CD14-positive monocyte (primary cell): Measurements from ENCODE around the gene CMYA5. TPM values are rescaled to one million over a fixed set of nuclear protein-coding genes. Genes with fewer than 3 reads are reported as not detected.

ENCODE experiments used
- DNase-seq, 3 donors: peaks; one replicate each; pipeline ENCODE4 v3.0.0-alpha.2; 2011 to 2022
- H2AFZ ChIP-seq: 2 replicates; pipeline ENCODE4 v1.6.0; 2012; ENCODE audit warnings: mild to moderate bottlenecking, low read depth, low read length, inconsistent platforms; ENCODE audit not compliant: insufficient read depth, poor library complexity, severe bottlenecking
- H3K27ac ChIP-seq, 2 donors: 1 replicate in 1 of 2; 2 replicates in 1 of 2; pipeline ENCODE4 v1.5.1; 2012 to 2013; ENCODE audit warnings: low read length in 2 of 2, control low read depth in 1 of 2, inconsistent platforms in 1 of 2, low read depth in 1 of 2, mild to moderate bottlenecking in 1 of 2
- H3K27me3 ChIP-seq, 2 donors: one replicate each; pipeline versions ENCODE4 v1.6.0 to v1.6.1; 2011 to 2013; ENCODE audit warnings: low read length in 2 of 2; ENCODE audit not compliant: control insufficient read depth in 2 of 2, insufficient read depth in 2 of 2
- H3K36me3 ChIP-seq, 2 donors: replicated peaks in 1 of 2; 1 replicate in 1 of 2; 2 replicates in 1 of 2; pipeline versions ENCODE4 v1.5.1 to v1.6.1; 2012 to 2013; ENCODE audit warnings: low read length in 2 of 2, control low read depth in 1 of 2, inconsistent platforms in 1 of 2, mild to moderate bottlenecking in 1 of 2; ENCODE audit not compliant: insufficient read depth in 2 of 2, control insufficient read depth in 1 of 2
- H3K4me1 ChIP-seq, 2 donors: 1 replicate in 1 of 2; 2 replicates in 1 of 2; pipeline versions ENCODE4 v1.5.1 to v1.6.1; 2012 to 2013; ENCODE audit warnings: low read length in 2 of 2, control low read depth in 1 of 2, inconsistent platforms in 1 of 2, mild to moderate bottlenecking in 1 of 2, moderate library complexity in 1 of 2; ENCODE audit not compliant: insufficient read depth in 2 of 2, control insufficient read depth in 1 of 2
- H3K4me2 ChIP-seq: replicated peaks from 2 replicates; pipeline ENCODE3; 2012; ENCODE audit warnings: low read length, moderate library complexity, mild to moderate bottlenecking; ENCODE audit not compliant: poor library complexity, severe bottlenecking; ENCODE audit errors: extremely low read depth
- H3K4me3 ChIP-seq, 3 experiments: fragments of 200-600 bp in 1 of 3; sonication (generic) in 1 of 3; replicated peaks in 1 of 3; 1 replicate in 2 of 3; 2 replicates in 1 of 3; pipeline ENCODE4 v1.5.1; 2011 to 2013; ENCODE audit warnings: low read length in 3 of 3, mild to moderate bottlenecking in 3 of 3, control low read depth in 2 of 3, low read depth in 2 of 3, inconsistent platforms in 1 of 3, moderate library complexity in 1 of 3
- H3K79me2 ChIP-seq: 2 replicates; pipeline ENCODE4 v1.6.0; 2012; ENCODE audit warnings: mild to moderate bottlenecking, control low read depth, inconsistent platforms, low read length, moderate library complexity; ENCODE audit not compliant: insufficient read depth
- H3K9ac ChIP-seq: 2 replicates; pipeline ENCODE4 v1.6.0; 2017; ENCODE audit warnings: low read length, mild to moderate bottlenecking; ENCODE audit not compliant: insufficient read depth, poor library complexity, severe bottlenecking
- H3K9me3 ChIP-seq, 2 donors: replicated peaks in 1 of 2; 1 replicate in 1 of 2; 2 replicates in 1 of 2; pipeline versions ENCODE4 v1.5.1 to v1.6.1; 2012 to 2013; ENCODE audit warnings: low read length in 2 of 2, control low read depth in 1 of 2; ENCODE audit not compliant: control insufficient read depth in 1 of 2, insufficient read depth in 1 of 2
- H4K20me1 ChIP-seq: 2 replicates; pipeline ENCODE4 v1.6.0; 2012; ENCODE audit warnings: mild to moderate bottlenecking, low read length, control low read depth, moderate library complexity; ENCODE audit not compliant: insufficient read depth
- H3K27ac Mint-ChIP-seq, 7 donors: one replicate each; pipeline ENCODE4 v1.8.0; 2020; ENCODE audit warnings: mild to moderate bottlenecking in 7 of 7, mixed read lengths in 7 of 7, moderate library complexity in 6 of 7, inconsistent platforms in 2 of 7
- H3K27me3 Mint-ChIP-seq, 3 donors: one replicate each; pipeline ENCODE4 v1.8.0; 2021 to 2022; ENCODE audit warnings: low read depth in 3 of 3, mild to moderate bottlenecking in 3 of 3, mixed read lengths in 3 of 3, moderate library complexity in 3 of 3, inconsistent platforms in 1 of 3
- H3K36me3 Mint-ChIP-seq, 2 donors: one replicate each; pipeline ENCODE4 v1.8.0; 2020; ENCODE audit warnings: mixed read lengths in 2 of 2, inconsistent platforms in 1 of 2, mild to moderate bottlenecking in 1 of 2
- H3K4me1 Mint-ChIP-seq: one replicate; pipeline ENCODE4 v1.8.0; 2020; ENCODE audit warnings: mild to moderate bottlenecking, mixed read lengths
- H3K4me3 Mint-ChIP-seq, 2 donors: one replicate each; pipeline ENCODE4 v1.8.0; 2020; ENCODE audit warnings: mild to moderate bottlenecking in 2 of 2, mixed read lengths in 2 of 2, moderate library complexity in 1 of 2
- H3K9me3 Mint-ChIP-seq, 7 donors: one replicate each; pipeline ENCODE4 v1.8.0; 2020 to 2022; ENCODE audit warnings: mixed read lengths in 7 of 7, mild to moderate bottlenecking in 6 of 7, moderate library complexity in 6 of 7, inconsistent platforms in 2 of 7
- WGBS: methylation state at CpG from one replicate; pipeline ENCODE4 v1.1.5; 2013; ENCODE audit warnings: missing lambda C conversion rate; ENCODE audit not compliant: insufficient coverage; 5-methylcytosine and 5-hydroxymethylcytosine counted together
- intact Hi-C, 2 donors: fragments of 100-400 bp; cut with micrococcal nuclease; formaldehyde crosslinking; loops; one replicate each; pipeline versions ENCODE4 v1.15.0 to v1.15.1; 2023
- polyA plus RNA-seq, 3 donors: library from polyadenylated mRNA; depleted of rRNA in 1 of 3; unstranded in 2 of 3; stranded (reverse) in 1 of 3; fragments of 300-500 nt in 2 of 3; fragments of >200 nt in 1 of 3; fragmentation: Illumina TruSeq in 2 of 3; gene quantifications; 1 replicate in 2 of 3; 2 replicates in 1 of 3; pipeline ENCODE4 v1.2.3, GENCODE V29; 2012 to 2021
- TF ChIP-seq, protein P1 (sequence below): fragments of 200-600 bp; IDR thresholded peaks from one replicate; pipeline ENCODE4 v1.8.0; 2022; ENCODE audit warnings: antibody characterized with exemption, mild to moderate bottlenecking

Gene CMYA5
- polyA plus RNA-seq, 3 donors, result 0.01 to 0.17 TPM; not detected in 1

GRCh38 chr5:79728396-79728795, 38.8 kb downstream of the CMYA5 start:
- H3K4me3 Mint-ChIP-seq, result no peak overlapping the region
- no peaks in the 10 kb centered on the region for H3K36me3 Mint-ChIP-seq
- intact Hi-C loops, result no loop called here
- Histone ChIP-seq H4K20me1 (no peaks in the 10 kb centered on the region), H3K4me1 (no peaks in the 10 kb centered on the region), H3K27ac (no peak overlapping the region), H3K79me2 (no peaks in the 10 kb centered on the region), H3K9ac (no peak overlapping the region), H2AFZ (no peak overlapping the region), H3K4me2 (no peak overlapping the region), H3K9me3 (no peaks in the 10 kb centered on the region), H3K36me3 (no peaks in the 10 kb centered on the region), H3K27me3 (peaks cover 4 to 6% of the 10 kb centered on the region in 2 donors), H3K4me3 (no peak overlapping the region)
- peaks cover 2% of the 10 kb centered on the region for H3K4me1 Mint-ChIP-seq
- peak overlapping the region in 1 of 7 donors; percentile 42 for H3K27ac Mint-ChIP-seq
- DNase-seq, result no peak
- peaks cover 0 to 3% (median 0%) of the 10 kb centered on the region in 7 donors for H3K9me3 Mint-ChIP-seq
- peaks cover 5 to 6% (median 5%) of the 10 kb centered on the region in 3 donors for H3K27me3 Mint-ChIP-seq
- WGBS, result 84% methylated on average over 4 of the region's 4 CpGs
- TF ChIP-seq, protein P1, sequence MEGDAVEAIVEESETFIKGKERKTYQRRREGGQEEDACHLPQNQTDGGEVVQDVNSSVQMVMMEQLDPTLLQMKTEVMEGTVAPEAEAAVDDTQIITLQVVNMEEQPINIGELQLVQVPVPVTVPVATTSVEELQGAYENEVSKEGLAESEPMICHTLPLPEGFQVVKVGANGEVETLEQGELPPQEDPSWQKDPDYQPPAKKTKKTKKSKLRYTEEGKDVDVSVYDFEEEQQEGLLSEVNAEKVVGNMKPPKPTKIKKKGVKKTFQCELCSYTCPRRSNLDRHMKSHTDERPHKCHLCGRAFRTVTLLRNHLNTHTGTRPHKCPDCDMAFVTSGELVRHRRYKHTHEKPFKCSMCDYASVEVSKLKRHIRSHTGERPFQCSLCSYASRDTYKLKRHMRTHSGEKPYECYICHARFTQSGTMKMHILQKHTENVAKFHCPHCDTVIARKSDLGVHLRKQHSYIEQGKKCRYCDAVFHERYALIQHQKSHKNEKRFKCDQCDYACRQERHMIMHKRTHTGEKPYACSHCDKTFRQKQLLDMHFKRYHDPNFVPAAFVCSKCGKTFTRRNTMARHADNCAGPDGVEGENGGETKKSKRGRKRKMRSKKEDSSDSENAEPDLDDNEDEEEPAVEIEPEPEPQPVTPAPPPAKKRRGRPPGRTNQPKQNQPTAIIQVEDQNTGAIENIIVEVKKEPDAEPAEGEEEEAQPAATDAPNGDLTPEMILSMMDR, result no peak

DNA sequence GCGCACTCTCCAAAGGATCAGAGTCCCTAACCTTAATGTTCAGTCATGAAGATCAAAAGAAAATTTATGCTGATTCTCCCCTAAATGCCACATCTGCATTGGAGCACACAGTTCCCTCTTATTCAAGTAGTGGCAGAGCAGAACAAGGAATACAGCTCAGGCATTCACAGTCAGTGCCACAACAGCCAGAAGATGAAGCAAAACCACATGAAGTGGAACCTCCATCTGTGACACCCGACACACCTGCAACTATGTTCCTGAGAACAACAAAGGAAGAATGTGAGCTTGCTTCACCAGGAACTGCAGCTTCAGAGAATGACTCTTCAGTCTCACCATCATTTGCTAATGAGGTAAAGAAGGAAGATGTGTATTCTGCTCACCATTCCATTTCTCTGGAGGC, 40.0 kb downstream of the CMYA5 start:
- H3K27ac ChIP-seq, result no peak overlapping the region
- H4K20me1 ChIP-seq, result no peaks in the 10 kb centered on the region
- intact Hi-C loops, result no loop called here
- 100% methylated on average over 1 of the region's 2 CpGs for WGBS
- H3K36me3 ChIP-seq, result no peaks in the 10 kb centered on the region
- TF ChIP-seq, protein P1, result no peak
- Mint-ChIP-seq H3K4me3 (no peak overlapping the region), H3K36me3 (no peaks in the 10 kb centered on the region), H3K4me1 (peaks cover 2% of the 10 kb centered on the region), H3K27ac (no peak overlapping the region), H3K27me3 (peaks cover 5 to 6% (median 5%) of the 10 kb centered on the region in 3 donors), H3K9me3 (no peaks in the 10 kb centered on the region)
- no peaks in the 10 kb centered on the region for H3K79me2 ChIP-seq
- no peak for DNase-seq
- no peak overlapping the region for H3K4me2 ChIP-seq
- no peaks in the 10 kb centered on the region for H3K4me1 ChIP-seq
- H3K27me3 ChIP-seq, result peaks cover 4 to 6% of the 10 kb centered on the region in 2 donors
- H2AFZ ChIP-seq, result no peak overlapping the region
- H3K4me3 ChIP-seq, result no peak overlapping the region
- H3K9me3 ChIP-seq, result no peaks in the 10 kb centered on the region
- H3K9ac ChIP-seq, result no peak overlapping the region
